ENCODE results near the gene ZNF841.

Gene ZNF841

DNA sequence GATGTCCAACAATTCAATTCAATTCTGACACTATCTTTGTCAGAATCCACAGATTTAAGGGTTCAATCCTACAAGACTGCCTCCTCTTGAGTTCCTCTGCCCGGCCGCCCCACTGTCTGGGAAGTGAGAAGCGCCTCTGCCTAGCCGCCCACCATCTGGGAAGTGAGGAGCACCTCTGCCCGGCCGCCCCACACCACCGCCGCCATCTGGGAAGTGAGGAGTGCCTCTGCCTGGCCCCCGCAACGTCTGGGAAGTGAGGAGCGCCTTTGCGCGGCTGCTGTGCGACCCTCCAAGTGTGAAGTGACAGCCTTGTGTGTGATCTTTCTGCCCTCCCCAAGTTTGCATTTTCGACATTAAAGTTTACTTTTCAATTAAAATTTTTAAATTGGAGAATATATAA lies 73.4 kb downstream of the ZNF841 start:
- peaks cover 76% of the 10 kb centered on the region for H3K36me3 ChIP-seq (ENCODE audit: insufficient read depth, low read length)

DNA sequence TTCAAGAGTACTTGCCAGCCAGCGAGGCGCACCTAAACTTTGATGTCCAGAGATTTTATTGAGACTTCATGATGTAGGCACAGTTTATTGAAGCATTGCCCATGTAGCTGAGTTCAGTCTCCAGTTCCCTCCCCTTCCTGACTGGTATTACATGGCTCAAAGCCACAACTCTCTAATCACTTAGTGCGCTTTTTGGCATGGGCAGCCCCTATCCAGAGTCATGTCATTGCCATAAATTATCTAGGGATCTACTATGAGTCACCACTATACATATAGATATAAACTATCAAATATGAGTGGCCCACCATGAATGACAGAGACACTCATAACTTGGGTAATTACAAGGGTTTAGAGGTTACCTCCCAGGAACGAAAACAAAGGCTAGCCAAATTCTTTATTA lies 75.1 kb downstream of the ZNF841 start:
- no peak overlapping the region for H3K4me2 ChIP-seq (ENCODE audit: low read length)
- H3K9me3 ChIP-seq (replicated peaks; ENCODE audit: low read length): peaks cover 20% of the 10 kb centered on the region
- peaks cover 87% of the 10 kb centered on the region for H3K36me3 ChIP-seq (ENCODE audit: insufficient read depth, low read length)

More for the DNA sequence above, 73.4 kb downstream of the ZNF841 start:
- Histone ChIP-seq H3K9me3 (replicated peaks; ENCODE audit: low read length) (peaks cover 12% of the 10 kb centered on the region), H3K4me3 (ENCODE audit: low read length) (no peak overlapping the region), H3K4me1 (ENCODE audit: control insufficient read depth, insufficient read depth, low read length) (peaks cover under 1% of the 10 kb centered on the region), H3K9ac (ENCODE audit: low read depth, low read length) (no peak overlapping the region), H3K27me3 (ENCODE audit: control insufficient read depth, insufficient read depth, low read length) (no peaks in the 10 kb centered on the region), H3K4me2 (ENCODE audit: low read length) (no peak overlapping the region)

More for the DNA sequence above, 75.1 kb downstream of the ZNF841 start:
- no peak overlapping the region for H3K4me3 ChIP-seq (ENCODE audit: low read length)
- no peaks in the 10 kb centered on the region for H3K4me1 ChIP-seq (ENCODE audit: control insufficient read depth, insufficient read depth, low read length)
- H3K27me3 ChIP-seq (ENCODE audit: control insufficient read depth, insufficient read depth, low read length): no peaks in the 10 kb centered on the region
- no peak overlapping the region for H3K9ac ChIP-seq (ENCODE audit: low read depth, low read length)

Small RNAs within 50 kb of the gene (small RNA-seq; reads per million reads assigned to genes)
- gene RPL37P23: 0.77 reads per million, percentile 14 among the genes with 10 or more reads in this experiment
